ENCODE measurements around the gene ALS2CL.

The ALS2CL gene

DNA sequence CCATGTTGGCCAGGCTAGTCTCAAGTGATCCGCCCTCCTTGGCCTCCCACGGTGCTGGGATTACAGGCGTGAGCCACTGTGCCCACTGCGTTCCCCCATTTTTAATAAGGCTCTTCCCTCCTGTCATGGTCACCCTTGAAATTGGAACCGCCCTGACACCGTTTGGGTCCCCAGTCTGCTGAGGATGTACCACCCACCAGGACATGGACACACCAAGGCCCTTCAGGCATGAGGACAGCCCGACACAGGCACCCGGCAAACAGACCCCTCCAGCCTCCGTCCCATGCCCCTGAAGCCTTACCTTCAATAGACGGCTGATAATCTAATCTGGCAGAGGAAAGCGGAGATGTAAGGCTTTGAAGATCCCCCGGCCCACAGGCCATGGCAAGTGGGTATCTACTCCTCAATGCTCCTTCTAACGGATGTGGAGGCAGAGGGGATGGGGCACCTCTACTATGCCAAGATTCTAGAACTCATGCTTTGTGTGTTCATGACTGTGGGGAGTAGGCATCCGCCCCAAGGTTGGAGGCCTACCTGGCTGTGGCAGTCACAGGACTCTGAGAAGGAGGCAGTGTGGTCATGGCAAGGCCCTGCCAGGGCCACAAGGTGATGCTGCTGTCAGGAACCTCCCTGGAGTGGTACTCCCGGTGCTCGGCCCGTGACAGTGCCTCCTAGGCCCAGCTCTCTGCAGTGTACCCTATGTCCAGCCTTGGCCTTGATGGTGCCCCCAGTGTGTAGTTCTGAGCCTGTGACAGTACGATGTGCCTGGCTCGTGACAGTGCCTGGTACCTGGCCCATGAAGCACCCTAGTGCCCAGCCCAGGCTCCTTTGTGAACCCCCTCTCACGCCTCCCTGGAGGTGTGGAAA lies 42.8 kb upstream of the ALS2CL start:
- H3K27ac ChIP-seq (ENCODE audit: low read length, poor library complexity, severe bottlenecking) = no peak overlapping the region
- no peaks in the 10 kb centered on the region for H3K9me3 ChIP-seq (ENCODE audit: control insufficient read depth, low read length)
- no peak overlapping the region for H4K8ac ChIP-seq (ENCODE audit: low read length)
- H3K4me1 ChIP-seq (ENCODE audit: control insufficient read depth, insufficient read depth, low read depth, low read length) = no peaks in the 10 kb centered on the region
- no peak overlapping the region for H2BK120ac ChIP-seq (ENCODE audit: low read depth, low read length)
- DNase-seq = no peak
- no peak overlapping the region for H2AK5ac ChIP-seq (ENCODE audit: low read length, severe bottlenecking)
- H3K4ac ChIP-seq (ENCODE audit: low read depth in 1 of 2, low read length in 2 of 2) = no peak overlapping the region
- H3K23ac ChIP-seq (ENCODE audit: low read length in 2 of 2) = no peak overlapping the region
- H2AFZ ChIP-seq (ENCODE audit: low read depth, low read length) = no peak overlapping the region
- peaks cover 12 to 51% of the 10 kb centered on the region in 2 experiments for H3K27me3 ChIP-seq (ENCODE audit: control insufficient read depth in 1 of 2, insufficient read depth in 1 of 2, low read length in 2 of 2)
- no peak overlapping the region for H3K18ac ChIP-seq (ENCODE audit: low read depth in 1 of 2, low read length in 2 of 2)
- H2BK15ac ChIP-seq (ENCODE audit: low read depth, poor library complexity, severe bottlenecking) = no peak overlapping the region
- H4K91ac ChIP-seq (ENCODE audit: low read length) = no peak overlapping the region
- no peaks in the 10 kb centered on the region for H3K79me1 ChIP-seq (replicated peaks; ENCODE audit: low read length, poor library complexity, severe bottlenecking)
- H2BK12ac ChIP-seq (ENCODE audit: low read length in 2 of 2) = no peak overlapping the region
- H3K14ac ChIP-seq (ENCODE audit: low read length in 2 of 2) = no peak overlapping the region
- 88% methylated on average over 20 of the region's 20 CpGs for WGBS
- H3K36me3 ChIP-seq (ENCODE audit: control insufficient read depth in 1 of 2, insufficient read depth in 2 of 2, low read depth in 1 of 2, low read length in 2 of 2) = no peaks in the 10 kb centered on the region
- no peak overlapping the region for H2BK5ac ChIP-seq (ENCODE audit: low read depth, low read length, poor library complexity, severe bottlenecking)
- no peak overlapping the region for H3K4me2 ChIP-seq (ENCODE audit: low read length, poor library complexity, severe bottlenecking)
- H3K4me3 ChIP-seq (ENCODE audit: insufficient read depth in 1 of 2, low read depth in 1 of 2, low read length in 2 of 2) = no peak overlapping the region
- no peak overlapping the region for H3K9ac ChIP-seq (ENCODE audit: low read length)

- no peak overlapping the region for H3K27ac ChIP-seq (ENCODE audit: low read length, poor library complexity, severe bottlenecking)
- H3K14ac ChIP-seq (ENCODE audit: low read length in 2 of 2) = peak overlapping the region in 1 of 2 experiments; percentile 90
- H3K36me3 ChIP-seq (ENCODE audit: control insufficient read depth in 1 of 2, insufficient read depth in 2 of 2, low read depth in 1 of 2, low read length in 2 of 2) = no peaks in the 10 kb centered on the region
- H2AFZ ChIP-seq (ENCODE audit: low read depth, low read length) = no peak overlapping the region
- H3K9ac ChIP-seq (ENCODE audit: low read length) = no peak overlapping the region
- WGBS = 66% methylated on average over 4 of the region's 4 CpGs
- H3K4me3 ChIP-seq (ENCODE audit: insufficient read depth in 1 of 2, low read depth in 1 of 2, low read length in 2 of 2) = no peak overlapping the region
- no peak for DNase-seq
- H2BK120ac ChIP-seq (ENCODE audit: low read depth, low read length) = no peak overlapping the region
- no peak overlapping the region for H3K4me2 ChIP-seq (ENCODE audit: low read length, poor library complexity, severe bottlenecking)
- no peaks in the 10 kb centered on the region for H3K79me1 ChIP-seq (replicated peaks; ENCODE audit: low read length, poor library complexity, severe bottlenecking)
- no peak overlapping the region for H3K4ac ChIP-seq (ENCODE audit: low read depth in 1 of 2, low read length in 2 of 2)
- H3K18ac ChIP-seq (ENCODE audit: low read depth in 1 of 2, low read length in 2 of 2) = no peak overlapping the region
- H3K27me3 ChIP-seq (ENCODE audit: control insufficient read depth in 1 of 2, insufficient read depth in 1 of 2, low read length in 2 of 2) = peaks cover 12 to 54% of the 10 kb centered on the region in 2 experiments
- H2BK5ac ChIP-seq (ENCODE audit: low read depth, low read length, poor library complexity, severe bottlenecking) = no peak overlapping the region
- H2AK5ac ChIP-seq (ENCODE audit: low read length, severe bottlenecking) = no peak overlapping the region
- no peak overlapping the region for H2BK15ac ChIP-seq (ENCODE audit: low read depth, poor library complexity, severe bottlenecking)
- no peak overlapping the region for H2BK12ac ChIP-seq (ENCODE audit: low read length in 2 of 2)
- no peak overlapping the region for H4K8ac ChIP-seq (ENCODE audit: low read length)
- no peaks in the 10 kb centered on the region for H3K9me3 ChIP-seq (ENCODE audit: control insufficient read depth, low read length)
- H3K4me1 ChIP-seq (ENCODE audit: control insufficient read depth, insufficient read depth, low read depth, low read length) = no peaks in the 10 kb centered on the region
- no peak overlapping the region for H3K23ac ChIP-seq (ENCODE audit: low read length in 2 of 2)
- H4K91ac ChIP-seq (ENCODE audit: low read length) = peak overlapping the region; percentile 40
These were observed 41.3 kb upstream of the ALS2CL start for GRCh38 chr3:46734773-46735172.

- Histone ChIP-seq H2BK5ac (ENCODE audit: low read depth, low read length, poor library complexity, severe bottlenecking) (no peak overlapping the region), H3K23ac (ENCODE audit: low read length in 2 of 2) (no peak overlapping the region), H3K4me1 (ENCODE audit: control insufficient read depth, insufficient read depth, low read depth, low read length) (no peaks in the 10 kb centered on the region), H3K27ac (ENCODE audit: low read length, poor library complexity, severe bottlenecking) (no peak overlapping the region), H2AK5ac (ENCODE audit: low read length, severe bottlenecking) (no peak overlapping the region), H4K8ac (ENCODE audit: low read length) (no peak overlapping the region), H3K9me3 (ENCODE audit: control insufficient read depth, low read length) (no peaks in the 10 kb centered on the region), H4K91ac (ENCODE audit: low read length) (no peak overlapping the region), H3K4me3 (ENCODE audit: insufficient read depth in 1 of 2, low read depth in 1 of 2, low read length in 2 of 2) (no peak overlapping the region), H2BK120ac (ENCODE audit: low read depth, low read length) (no peak overlapping the region), H2BK15ac (ENCODE audit: low read depth, poor library complexity, severe bottlenecking) (no peak overlapping the region), H3K18ac (ENCODE audit: low read depth in 1 of 2, low read length in 2 of 2) (no peak overlapping the region), H3K36me3 (ENCODE audit: control insufficient read depth in 1 of 2, insufficient read depth in 2 of 2, low read depth in 1 of 2, low read length in 2 of 2) (no peaks in the 10 kb centered on the region), H3K9ac (ENCODE audit: low read length) (no peak overlapping the region), H2AFZ (ENCODE audit: low read depth, low read length) (no peak overlapping the region), H3K4me2 (ENCODE audit: low read length, poor library complexity, severe bottlenecking) (no peak overlapping the region), H3K4ac (ENCODE audit: low read depth in 1 of 2, low read length in 2 of 2) (no peak overlapping the region), H3K14ac (ENCODE audit: low read length in 2 of 2) (peak overlapping the region in 1 of 2 experiments; percentile 5), H2BK12ac (ENCODE audit: low read length in 2 of 2) (no peak overlapping the region), H3K27me3 (ENCODE audit: control insufficient read depth in 1 of 2, insufficient read depth in 1 of 2, low read length in 2 of 2) (peaks cover 12 to 63% of the 10 kb centered on the region in 2 experiments), H3K79me1 (replicated peaks; ENCODE audit: low read length, poor library complexity, severe bottlenecking) (no peaks in the 10 kb centered on the region)
- 78% methylated on average over 9 of the region's 9 CpGs for whole genome bisulfite sequencing
- no peak for DNase-seq
These were observed 39.7 kb upstream of the ALS2CL start for GRCh38 chr3:46733026-46733800.

DNA sequence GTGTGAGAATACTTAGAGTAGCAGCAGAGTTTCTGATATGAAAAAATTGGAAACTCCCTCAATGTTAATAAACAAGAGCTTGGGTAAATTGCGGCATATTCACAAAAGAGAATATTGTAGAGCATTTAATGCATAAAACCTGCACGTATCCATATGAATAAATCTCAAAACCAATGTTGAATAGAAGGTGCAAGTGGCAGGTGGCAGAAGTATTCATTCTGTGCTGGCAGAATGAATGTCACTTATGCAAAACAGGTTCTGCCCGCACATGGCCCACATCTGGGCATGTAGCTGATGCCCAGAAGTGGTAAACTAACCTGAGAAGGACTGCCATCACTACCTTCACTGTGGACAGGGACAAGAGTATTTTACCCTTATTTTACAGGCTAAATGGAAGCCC lies 38.3 kb upstream of the ALS2CL start:
- 80% methylated on average over 1 of the region's 3 CpGs for WGBS

More for the DNA sequence above, 38.3 kb upstream of the ALS2CL start:
- Histone ChIP-seq H2AFZ (ENCODE audit: low read depth, low read length) (no peak overlapping the region), H3K9ac (ENCODE audit: low read length) (no peak overlapping the region), H4K91ac (ENCODE audit: low read length) (no peak overlapping the region), H3K23ac (ENCODE audit: low read length in 2 of 2) (no peak overlapping the region), H3K27ac (ENCODE audit: low read length, poor library complexity, severe bottlenecking) (no peak overlapping the region), H3K36me3 (ENCODE audit: control insufficient read depth in 1 of 2, insufficient read depth in 2 of 2, low read depth in 1 of 2, low read length in 2 of 2) (no peaks in the 10 kb centered on the region), H2BK5ac (ENCODE audit: low read depth, low read length, poor library complexity, severe bottlenecking) (no peak overlapping the region), H3K79me1 (replicated peaks; ENCODE audit: low read length, poor library complexity, severe bottlenecking) (no peaks in the 10 kb centered on the region), H2BK12ac (ENCODE audit: low read length in 2 of 2) (no peak overlapping the region), H3K4me1 (ENCODE audit: control insufficient read depth, insufficient read depth, low read depth, low read length) (no peaks in the 10 kb centered on the region), H3K4me2 (ENCODE audit: low read length, poor library complexity, severe bottlenecking) (no peak overlapping the region), H2BK15ac (ENCODE audit: low read depth, poor library complexity, severe bottlenecking) (no peak overlapping the region), H4K8ac (ENCODE audit: low read length) (no peak overlapping the region), H3K4me3 (ENCODE audit: insufficient read depth in 1 of 2, low read depth in 1 of 2, low read length in 2 of 2) (no peak overlapping the region), H3K27me3 (ENCODE audit: control insufficient read depth in 1 of 2, insufficient read depth in 1 of 2, low read length in 2 of 2) (peaks cover 6 to 55% of the 10 kb centered on the region in 2 experiments), H2AK5ac (ENCODE audit: low read length, severe bottlenecking) (no peak overlapping the region), H2BK120ac (ENCODE audit: low read depth, low read length) (no peak overlapping the region), H3K18ac (ENCODE audit: low read depth in 1 of 2, low read length in 2 of 2) (no peak overlapping the region), H3K9me3 (ENCODE audit: control insufficient read depth, low read length) (no peaks in the 10 kb centered on the region), H3K14ac (ENCODE audit: low read length in 2 of 2) (no peak overlapping the region), H3K4ac (ENCODE audit: low read depth in 1 of 2, low read length in 2 of 2) (no peak overlapping the region)
- no peak for DNase-seq
